GM10266 (cell line): ENCODE measurements around the gene TERT.
"Not testable (repeated sequence)": the region's sequence is repeated elsewhere in the genome, so short reads cannot be mapped to it uniquely, and the experiment has no call there.

Source experiments
- DNase-seq: peaks from one replicate; pipeline ENCODE4 v3.0.0; 2012; ENCODE audit errors: extremely low spot score
- CTCF ChIP-seq: IDR thresholded peaks from 2 replicates; pipeline ENCODE4 v1.5.1; 2012; ENCODE audit warnings: mild to moderate bottlenecking, low read depth; ENCODE audit not compliant: control insufficient read depth, insufficient read depth; ENCODE audit errors: missing control alignments

Gene TERT

GRCh38 chr5:1329111-1329579, 34.3 kb upstream of the TERT start:
- no peak for DNase-seq
- no peak for TF ChIP-seq CTCF

GRCh38 chr5:1328237-1329110, 33.6 kb upstream of the TERT start:
- DNase-seq = not testable (repeated sequence)

GRCh38 chr5:1326901-1327756, 32.3 kb upstream of the TERT start:
- not testable (repeated sequence) for DNase-seq

GRCh38 chr5:1326532-1326875, 31.6 kb upstream of the TERT start:
- not testable (repeated sequence) for DNase-seq

GRCh38 chr5:1325870-1326531, 31.1 kb upstream of the TERT start:
- DNase-seq = no peak
- TF ChIP-seq CTCF = no peak

- DNase-seq = no peak
Observed at GRCh38 chr5:1325191-1325741, 30.4 kb upstream of the TERT start.

GRCh38 chr5:1324719-1325190, 29.9 kb upstream of the TERT start:
- no peak for DNase-seq
- no peak for TF ChIP-seq CTCF

More at GRCh38 chr5:1325191-1325741, 30.4 kb upstream of the TERT start:
- no peak for TF ChIP-seq CTCF

GRCh38 chr5:1324301-1324700, 29.4 kb upstream of the TERT start:
- TF ChIP-seq CTCF = no peak

More at GRCh38 chr5:1324301-1324700, 29.4 kb upstream of the TERT start:
- DNase-seq = no peak
